ENCODE results near the gene INKA1. TPM values are rescaled to one million over a fixed set of nuclear protein-coding genes. Genes with fewer than 3 reads are reported as not detected.
A peak's percentile ranks its signal among the peaks of the same experiment; 100 is the strongest.

INKA1 gene
- total and polyA plus RNA-seq, 9 of the 15 experiments (the other 6 are each of a cell fraction or from before 2014, with no cell fraction given): 0.55 to 13.9 (median 6.7) TPM

GRCh38 chr3:49805897-49806701, 3.0 kb downstream of the INKA1 start (continued):
- no peak for TF ChIP-seq SMARCC2 (IDR thresholded peaks at IDR 0.05; ENCODE audit: low read depth)
- TF ChIP-seq SAFB2 (IDR thresholded peaks at IDR 0.05; ENCODE audit: borderline replicate concordance, low read depth, low read length, severe bottlenecking): no peak
- no peak for TF ChIP-seq HDGF (IDR thresholded peaks at IDR 0.05)
- TF ChIP-seq, protein P1, sequence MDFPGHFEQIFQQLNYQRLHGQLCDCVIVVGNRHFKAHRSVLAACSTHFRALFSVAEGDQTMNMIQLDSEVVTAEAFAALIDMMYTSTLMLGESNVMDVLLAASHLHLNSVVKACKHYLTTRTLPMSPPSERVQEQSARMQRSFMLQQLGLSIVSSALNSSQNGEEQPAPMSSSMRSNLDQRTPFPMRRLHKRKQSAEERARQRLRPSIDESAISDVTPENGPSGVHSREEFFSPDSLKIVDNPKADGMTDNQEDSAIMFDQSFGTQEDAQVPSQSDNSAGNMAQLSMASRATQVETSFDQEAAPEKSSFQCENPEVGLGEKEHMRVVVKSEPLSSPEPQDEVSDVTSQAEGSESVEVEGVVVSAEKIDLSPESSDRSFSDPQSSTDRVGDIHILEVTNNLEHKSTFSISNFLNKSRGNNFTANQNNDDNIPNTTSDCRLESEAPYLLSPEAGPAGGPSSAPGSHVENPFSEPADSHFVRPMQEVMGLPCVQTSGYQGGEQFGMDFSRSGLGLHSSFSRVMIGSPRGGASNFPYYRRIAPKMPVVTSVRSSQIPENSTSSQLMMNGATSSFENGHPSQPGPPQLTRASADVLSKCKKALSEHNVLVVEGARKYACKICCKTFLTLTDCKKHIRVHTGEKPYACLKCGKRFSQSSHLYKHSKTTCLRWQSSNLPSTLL (IDR thresholded peaks at IDR 0.05): no peak
- TF ChIP-seq TOE1 (IDR thresholded peaks at IDR 0.05; ENCODE audit: borderline replicate concordance): no peak
- TF ChIP-seq TOE1 (CRISPR knock-in tag; IDR thresholded peaks at IDR 0.05; ENCODE audit: borderline replicate concordance, low read depth): no peak
- TF ChIP-seq CREBBP (IDR thresholded peaks at IDR 0.05; ENCODE audit: low read depth, low read length): no peak
- TF ChIP-seq, protein P2, sequence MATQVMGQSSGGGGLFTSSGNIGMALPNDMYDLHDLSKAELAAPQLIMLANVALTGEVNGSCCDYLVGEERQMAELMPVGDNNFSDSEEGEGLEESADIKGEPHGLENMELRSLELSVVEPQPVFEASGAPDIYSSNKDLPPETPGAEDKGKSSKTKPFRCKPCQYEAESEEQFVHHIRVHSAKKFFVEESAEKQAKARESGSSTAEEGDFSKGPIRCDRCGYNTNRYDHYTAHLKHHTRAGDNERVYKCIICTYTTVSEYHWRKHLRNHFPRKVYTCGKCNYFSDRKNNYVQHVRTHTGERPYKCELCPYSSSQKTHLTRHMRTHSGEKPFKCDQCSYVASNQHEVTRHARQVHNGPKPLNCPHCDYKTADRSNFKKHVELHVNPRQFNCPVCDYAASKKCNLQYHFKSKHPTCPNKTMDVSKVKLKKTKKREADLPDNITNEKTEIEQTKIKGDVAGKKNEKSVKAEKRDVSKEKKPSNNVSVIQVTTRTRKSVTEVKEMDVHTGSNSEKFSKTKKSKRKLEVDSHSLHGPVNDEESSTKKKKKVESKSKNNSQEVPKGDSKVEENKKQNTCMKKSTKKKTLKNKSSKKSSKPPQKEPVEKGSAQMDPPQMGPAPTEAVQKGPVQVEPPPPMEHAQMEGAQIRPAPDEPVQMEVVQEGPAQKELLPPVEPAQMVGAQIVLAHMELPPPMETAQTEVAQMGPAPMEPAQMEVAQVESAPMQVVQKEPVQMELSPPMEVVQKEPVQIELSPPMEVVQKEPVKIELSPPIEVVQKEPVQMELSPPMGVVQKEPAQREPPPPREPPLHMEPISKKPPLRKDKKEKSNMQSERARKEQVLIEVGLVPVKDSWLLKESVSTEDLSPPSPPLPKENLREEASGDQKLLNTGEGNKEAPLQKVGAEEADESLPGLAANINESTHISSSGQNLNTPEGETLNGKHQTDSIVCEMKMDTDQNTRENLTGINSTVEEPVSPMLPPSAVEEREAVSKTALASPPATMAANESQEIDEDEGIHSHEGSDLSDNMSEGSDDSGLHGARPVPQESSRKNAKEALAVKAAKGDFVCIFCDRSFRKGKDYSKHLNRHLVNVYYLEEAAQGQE (IDR thresholded peaks at IDR 0.05; ENCODE audit: borderline replicate concordance): no peak
- TF ChIP-seq, protein P2 (CRISPR knock-in tag; IDR thresholded peaks at IDR 0.05; ENCODE audit: low read depth): no peak
- peak; percentile 69 for TF ChIP-seq TCF3 (CRISPR knock-in tag; IDR thresholded peaks at IDR 0.05)
- TF ChIP-seq ZFP91 (CRISPR knock-in tag; IDR thresholded peaks at IDR 0.05): no peak
- no peak for TF ChIP-seq MLLT1 (IDR thresholded peaks at IDR 0.05)
- no peak for TF ChIP-seq C11orf30 (IDR thresholded peaks at IDR 0.05; ENCODE audit: low read depth)
- no peak for TF ChIP-seq RFX1 (IDR thresholded peaks at IDR 0.05)
- no peak for TF ChIP-seq BRD9 (IDR thresholded peaks at IDR 0.05; ENCODE audit: low read depth, partially characterized antibody)

Measured in K562 (cell line).